ENCODE data around the gene C6.

DNA sequence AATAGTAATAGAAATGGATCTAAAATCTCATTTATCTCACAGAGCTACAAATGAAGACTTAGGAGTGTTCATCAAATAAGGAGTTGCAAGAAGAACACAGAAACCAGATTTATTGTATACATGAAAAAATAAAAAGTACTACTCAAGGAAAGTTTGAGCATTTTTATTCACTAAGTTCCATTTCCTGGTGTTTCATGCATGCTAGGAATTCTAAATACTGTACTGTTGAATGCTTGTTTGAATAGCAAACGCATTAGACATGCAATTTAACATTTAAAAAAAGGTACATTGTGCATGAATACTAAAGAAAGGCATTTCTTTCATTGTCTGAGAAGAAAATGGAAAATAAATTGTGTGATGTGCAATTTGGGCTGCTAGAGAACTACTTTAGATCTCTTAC, 52.1 kb downstream of the C6 start:
- TF ChIP-seq NFRKB (IDR thresholded peaks at IDR 0.05) (no peak), ZNF24 (IDR thresholded peaks at IDR 0.05) (no peak), SNRNP70 (IDR thresholded peaks at IDR 0.05; ENCODE audit: low read depth, low read length) (no peak), NR3C1 (CRISPR knock-in tag; IDR thresholded peaks at IDR 0.05) (no peak), EP300 (IDR thresholded peaks at IDR 0.05; ENCODE audit: low read depth in 2 of 2, low read length in 2 of 2) (no peak), EP300 (CRISPR knock-in tag; IDR thresholded peaks at IDR 0.05; ENCODE audit: borderline replicate concordance) (no peak), ZNF225 (CRISPR knock-in tag; IDR thresholded peaks at IDR 0.05) (no peak), BHLHE40 (IDR thresholded peaks at IDR 0.05; ENCODE audit: low read length) (no peak)
- TF ChIP-seq, protein P1, sequence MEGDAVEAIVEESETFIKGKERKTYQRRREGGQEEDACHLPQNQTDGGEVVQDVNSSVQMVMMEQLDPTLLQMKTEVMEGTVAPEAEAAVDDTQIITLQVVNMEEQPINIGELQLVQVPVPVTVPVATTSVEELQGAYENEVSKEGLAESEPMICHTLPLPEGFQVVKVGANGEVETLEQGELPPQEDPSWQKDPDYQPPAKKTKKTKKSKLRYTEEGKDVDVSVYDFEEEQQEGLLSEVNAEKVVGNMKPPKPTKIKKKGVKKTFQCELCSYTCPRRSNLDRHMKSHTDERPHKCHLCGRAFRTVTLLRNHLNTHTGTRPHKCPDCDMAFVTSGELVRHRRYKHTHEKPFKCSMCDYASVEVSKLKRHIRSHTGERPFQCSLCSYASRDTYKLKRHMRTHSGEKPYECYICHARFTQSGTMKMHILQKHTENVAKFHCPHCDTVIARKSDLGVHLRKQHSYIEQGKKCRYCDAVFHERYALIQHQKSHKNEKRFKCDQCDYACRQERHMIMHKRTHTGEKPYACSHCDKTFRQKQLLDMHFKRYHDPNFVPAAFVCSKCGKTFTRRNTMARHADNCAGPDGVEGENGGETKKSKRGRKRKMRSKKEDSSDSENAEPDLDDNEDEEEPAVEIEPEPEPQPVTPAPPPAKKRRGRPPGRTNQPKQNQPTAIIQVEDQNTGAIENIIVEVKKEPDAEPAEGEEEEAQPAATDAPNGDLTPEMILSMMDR (CRISPR knock-in tag; IDR thresholded peaks at IDR 0.05) = no peak
- TF ChIP-seq, protein P2, sequence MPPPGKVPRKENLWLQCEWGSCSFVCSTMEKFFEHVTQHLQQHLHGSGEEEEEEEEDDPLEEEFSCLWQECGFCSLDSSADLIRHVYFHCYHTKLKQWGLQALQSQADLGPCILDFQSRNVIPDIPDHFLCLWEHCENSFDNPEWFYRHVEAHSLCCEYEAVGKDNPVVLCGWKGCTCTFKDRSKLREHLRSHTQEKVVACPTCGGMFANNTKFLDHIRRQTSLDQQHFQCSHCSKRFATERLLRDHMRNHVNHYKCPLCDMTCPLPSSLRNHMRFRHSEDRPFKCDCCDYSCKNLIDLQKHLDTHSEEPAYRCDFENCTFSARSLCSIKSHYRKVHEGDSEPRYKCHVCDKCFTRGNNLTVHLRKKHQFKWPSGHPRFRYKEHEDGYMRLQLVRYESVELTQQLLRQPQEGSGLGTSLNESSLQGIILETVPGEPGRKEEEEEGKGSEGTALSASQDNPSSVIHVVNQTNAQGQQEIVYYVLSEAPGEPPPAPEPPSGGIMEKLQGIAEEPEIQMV (CRISPR knock-in tag; IDR thresholded peaks at IDR 0.05; ENCODE audit: low read depth) = no peak
- TF ChIP-seq, protein P3, sequence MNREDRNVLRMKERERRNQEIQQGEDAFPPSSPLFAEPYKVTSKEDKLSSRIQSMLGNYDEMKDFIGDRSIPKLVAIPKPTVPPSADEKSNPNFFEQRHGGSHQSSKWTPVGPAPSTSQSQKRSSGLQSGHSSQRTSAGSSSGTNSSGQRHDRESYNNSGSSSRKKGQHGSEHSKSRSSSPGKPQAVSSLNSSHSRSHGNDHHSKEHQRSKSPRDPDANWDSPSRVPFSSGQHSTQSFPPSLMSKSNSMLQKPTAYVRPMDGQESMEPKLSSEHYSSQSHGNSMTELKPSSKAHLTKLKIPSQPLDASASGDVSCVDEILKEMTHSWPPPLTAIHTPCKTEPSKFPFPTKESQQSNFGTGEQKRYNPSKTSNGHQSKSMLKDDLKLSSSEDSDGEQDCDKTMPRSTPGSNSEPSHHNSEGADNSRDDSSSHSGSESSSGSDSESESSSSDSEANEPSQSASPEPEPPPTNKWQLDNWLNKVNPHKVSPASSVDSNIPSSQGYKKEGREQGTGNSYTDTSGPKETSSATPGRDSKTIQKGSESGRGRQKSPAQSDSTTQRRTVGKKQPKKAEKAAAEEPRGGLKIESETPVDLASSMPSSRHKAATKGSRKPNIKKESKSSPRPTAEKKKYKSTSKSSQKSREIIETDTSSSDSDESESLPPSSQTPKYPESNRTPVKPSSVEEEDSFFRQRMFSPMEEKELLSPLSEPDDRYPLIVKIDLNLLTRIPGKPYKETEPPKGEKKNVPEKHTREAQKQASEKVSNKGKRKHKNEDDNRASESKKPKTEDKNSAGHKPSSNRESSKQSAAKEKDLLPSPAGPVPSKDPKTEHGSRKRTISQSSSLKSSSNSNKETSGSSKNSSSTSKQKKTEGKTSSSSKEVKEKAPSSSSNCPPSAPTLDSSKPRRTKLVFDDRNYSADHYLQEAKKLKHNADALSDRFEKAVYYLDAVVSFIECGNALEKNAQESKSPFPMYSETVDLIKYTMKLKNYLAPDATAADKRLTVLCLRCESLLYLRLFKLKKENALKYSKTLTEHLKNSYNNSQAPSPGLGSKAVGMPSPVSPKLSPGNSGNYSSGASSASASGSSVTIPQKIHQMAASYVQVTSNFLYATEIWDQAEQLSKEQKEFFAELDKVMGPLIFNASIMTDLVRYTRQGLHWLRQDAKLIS (CRISPR knock-in tag; IDR thresholded peaks at IDR 0.05) = no peak
- TF ChIP-seq, protein P4, sequence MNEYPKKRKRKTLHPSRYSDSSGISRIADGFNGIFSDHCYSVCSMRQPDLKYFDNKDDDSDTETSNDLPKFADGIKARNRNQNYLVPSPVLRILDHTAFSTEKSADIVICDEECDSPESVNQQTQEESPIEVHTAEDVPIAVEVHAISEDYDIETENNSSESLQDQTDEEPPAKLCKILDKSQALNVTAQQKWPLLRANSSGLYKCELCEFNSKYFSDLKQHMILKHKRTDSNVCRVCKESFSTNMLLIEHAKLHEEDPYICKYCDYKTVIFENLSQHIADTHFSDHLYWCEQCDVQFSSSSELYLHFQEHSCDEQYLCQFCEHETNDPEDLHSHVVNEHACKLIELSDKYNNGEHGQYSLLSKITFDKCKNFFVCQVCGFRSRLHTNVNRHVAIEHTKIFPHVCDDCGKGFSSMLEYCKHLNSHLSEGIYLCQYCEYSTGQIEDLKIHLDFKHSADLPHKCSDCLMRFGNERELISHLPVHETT (CRISPR knock-in tag; conservative IDR thresholded peaks at IDR 0.05) = no peak
- TF ChIP-seq, protein P5, sequence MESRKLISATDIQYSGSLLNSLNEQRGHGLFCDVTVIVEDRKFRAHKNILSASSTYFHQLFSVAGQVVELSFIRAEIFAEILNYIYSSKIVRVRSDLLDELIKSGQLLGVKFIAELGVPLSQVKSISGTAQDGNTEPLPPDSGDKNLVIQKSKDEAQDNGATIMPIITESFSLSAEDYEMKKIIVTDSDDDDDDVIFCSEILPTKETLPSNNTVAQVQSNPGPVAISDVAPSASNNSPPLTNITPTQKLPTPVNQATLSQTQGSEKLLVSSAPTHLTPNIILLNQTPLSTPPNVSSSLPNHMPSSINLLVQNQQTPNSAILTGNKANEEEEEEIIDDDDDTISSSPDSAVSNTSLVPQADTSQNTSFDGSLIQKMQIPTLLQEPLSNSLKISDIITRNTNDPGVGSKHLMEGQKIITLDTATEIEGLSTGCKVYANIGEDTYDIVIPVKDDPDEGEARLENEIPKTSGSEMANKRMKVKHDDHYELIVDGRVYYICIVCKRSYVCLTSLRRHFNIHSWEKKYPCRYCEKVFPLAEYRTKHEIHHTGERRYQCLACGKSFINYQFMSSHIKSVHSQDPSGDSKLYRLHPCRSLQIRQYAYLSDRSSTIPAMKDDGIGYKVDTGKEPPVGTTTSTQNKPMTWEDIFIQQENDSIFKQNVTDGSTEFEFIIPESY (CRISPR knock-in tag; IDR thresholded peaks at IDR 0.05) = no peak

Measured in HepG2 (cell line).